Hepatocyte (in vitro differentiated cells): Measurements from ENCODE around the gene UBN2.

ENCODE experiments used
- CTCF ChIP-seq: fragments of 200-600 bp; sonication (generic); IDR thresholded peaks from 2 replicates; pipeline ENCODE4 v1.5.1; 2016; ENCODE audit warnings: antibody characterized with exemption, mild to moderate bottlenecking; ENCODE audit not compliant: poor library complexity
- EZH2 ChIP-seq: fragments of 200-600 bp; sonication (generic); IDR thresholded peaks from 2 replicates; pipeline ENCODE4 v1.6.1; 2016; ENCODE audit warnings: antibody characterized with exemption, mild to moderate bottlenecking, borderline replicate concordance
- EZH2phosphoT487 ChIP-seq: fragments of 200-600 bp; sonication (generic); IDR thresholded peaks from one replicate; pipeline ENCODE4 v1.6.1; 2018; ENCODE audit warnings: antibody characterized with exemption, mild to moderate bottlenecking, low read depth, moderate library complexity; ENCODE audit not compliant: unreplicated experiment, severe bottlenecking

GRCh38 chr7:139252451-139252850 lies 21.4 kb downstream of the UBN2 start:
- TF ChIP-seq CTCF (no peak), EZH2phosphoT487 (no peak), EZH2 (no peak)
